MCF 10A (cell line): ENCODE data around the gene MGAT4A. TPM values are rescaled to one million over a fixed set of nuclear protein-coding genes. Genes with fewer than 3 reads are reported as not detected.

Source experiments
- BruUV-seq: library from RNA; stranded (reverse); fragments of 400-500 nt; replicated peaks from 2 replicates; lab custom pipeline; 2021; lab: Mats Ljungman, UMichigan
- CTCF ChIA-PET: fragments of 300-600 bp; sonication (Branson Sonifier 250); formaldehyde crosslinking; extraction: SDS; loops from one replicate; lab custom pipeline; 2021; ENCODE audit warnings: antibody characterized with exemption, inconsistent platforms; lab: Yijun Ruan, JAX
- POLR2A ChIA-PET: fragments of 300-600, 350-650 bp; sonication (Branson Sonifier 250); formaldehyde crosslinking; extraction: SDS; loops from one replicate; lab custom pipeline; 2020; ENCODE audit warnings: antibody characterized with exemption, inconsistent platforms; lab: Yijun Ruan, JAX
- DNase-seq: peaks from one replicate; pipeline ENCODE4 v3.0.0-alpha.2; 2018; ENCODE audit not compliant: unreplicated experiment
- H3K27ac Mint-ChIP-seq: one replicate; pipeline ENCODE4 v1.8.0; 2022; ENCODE audit warnings: mild to moderate bottlenecking, low read depth, mixed read lengths; ENCODE audit not compliant: unreplicated experiment
- H3K27me3 Mint-ChIP-seq: one replicate; pipeline ENCODE4 v1.8.0; 2022; ENCODE audit warnings: mixed read lengths; ENCODE audit not compliant: insufficient read depth, unreplicated experiment
- H3K36me3 Mint-ChIP-seq: one replicate; pipeline ENCODE4 v1.8.0; 2022; ENCODE audit warnings: mild to moderate bottlenecking, moderate library complexity, mixed read lengths; ENCODE audit not compliant: insufficient read depth, unreplicated experiment
- H3K4me1 Mint-ChIP-seq: one replicate; pipeline ENCODE4 v1.8.0; 2022; ENCODE audit warnings: mixed read lengths; ENCODE audit not compliant: insufficient read depth, unreplicated experiment
- H3K4me3 Mint-ChIP-seq: one replicate; pipeline ENCODE4 v1.8.0; 2022; ENCODE audit warnings: mild to moderate bottlenecking, moderate library complexity, mixed read lengths; ENCODE audit not compliant: unreplicated experiment
- H3K9me3 Mint-ChIP-seq: one replicate; pipeline ENCODE4 v1.8.0; 2022; ENCODE audit warnings: mixed read lengths; ENCODE audit not compliant: unreplicated experiment
- intact Hi-C: fragments of 100-400 bp; cut with micrococcal nuclease; formaldehyde crosslinking; loops from 2 replicates; pipeline ENCODE4 v1.14.1; 2022
- total RNA-seq: library from RNA; stranded (reverse); gene quantifications from 2 replicates; pipeline ENCODE4 v1.2.3, GENCODE V29; 2022
- TF ChIP-seq, protein P1 (sequence below): fragments of 200-600 bp; IDR thresholded peaks from one replicate; pipeline ENCODE4 v1.8.0; 2022; ENCODE audit warnings: antibody characterized with exemption, mild to moderate bottlenecking; ENCODE audit not compliant: unreplicated experiment

Gene MGAT4A
- total RNA-seq, 1 experiment from 2014 or later: 3.7 TPM

DNA sequence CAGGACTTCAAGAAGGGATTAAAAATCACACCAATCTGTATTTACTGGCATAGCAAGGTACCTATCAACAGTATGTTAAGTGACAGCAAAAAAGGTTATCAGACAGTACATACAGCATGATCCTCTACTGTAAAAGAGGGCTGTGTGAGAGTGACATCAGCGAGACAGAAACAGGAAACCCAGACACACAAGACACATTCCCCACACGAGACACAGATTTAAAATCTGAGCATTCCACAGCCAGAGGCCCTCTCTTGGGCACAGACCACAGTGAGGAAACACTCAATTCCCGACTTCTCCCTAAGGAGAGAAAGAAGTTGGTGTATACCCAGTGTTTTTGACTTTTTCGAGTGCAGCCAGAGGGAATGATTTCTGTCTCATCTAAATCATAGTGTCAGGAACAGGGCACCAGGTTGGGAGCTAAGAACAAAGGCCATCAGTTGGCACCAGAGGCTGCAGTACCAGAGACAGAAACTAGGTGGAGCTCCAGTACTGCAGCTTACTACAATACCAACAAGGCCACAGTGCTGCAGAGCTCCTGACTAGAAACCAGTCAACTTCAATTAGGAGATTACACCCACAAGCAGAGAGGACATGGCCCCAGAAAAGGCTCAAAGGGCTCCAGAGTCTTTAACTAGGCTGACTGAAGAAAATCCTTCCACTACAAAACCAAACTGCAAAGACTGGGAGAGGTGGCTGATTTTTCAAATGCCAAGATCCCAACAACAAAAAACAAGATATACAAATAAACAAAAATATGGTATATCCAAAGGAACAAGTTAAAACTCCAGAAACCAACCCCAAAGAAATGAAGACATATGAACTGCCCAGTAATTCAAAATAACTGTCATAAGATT, 81.6 kb downstream of the MGAT4A start:
- BruUV-seq: no TSS peak
- Mint-ChIP-seq H3K4me3 (no peak overlapping the region), H3K9me3 (no peaks in the 10 kb centered on the region), H3K36me3 (no peaks in the 10 kb centered on the region), H3K27ac (no peak overlapping the region), H3K4me1 (no peaks in the 10 kb centered on the region), H3K27me3 (no peaks in the 10 kb centered on the region)
- TF ChIP-seq, protein P1, sequence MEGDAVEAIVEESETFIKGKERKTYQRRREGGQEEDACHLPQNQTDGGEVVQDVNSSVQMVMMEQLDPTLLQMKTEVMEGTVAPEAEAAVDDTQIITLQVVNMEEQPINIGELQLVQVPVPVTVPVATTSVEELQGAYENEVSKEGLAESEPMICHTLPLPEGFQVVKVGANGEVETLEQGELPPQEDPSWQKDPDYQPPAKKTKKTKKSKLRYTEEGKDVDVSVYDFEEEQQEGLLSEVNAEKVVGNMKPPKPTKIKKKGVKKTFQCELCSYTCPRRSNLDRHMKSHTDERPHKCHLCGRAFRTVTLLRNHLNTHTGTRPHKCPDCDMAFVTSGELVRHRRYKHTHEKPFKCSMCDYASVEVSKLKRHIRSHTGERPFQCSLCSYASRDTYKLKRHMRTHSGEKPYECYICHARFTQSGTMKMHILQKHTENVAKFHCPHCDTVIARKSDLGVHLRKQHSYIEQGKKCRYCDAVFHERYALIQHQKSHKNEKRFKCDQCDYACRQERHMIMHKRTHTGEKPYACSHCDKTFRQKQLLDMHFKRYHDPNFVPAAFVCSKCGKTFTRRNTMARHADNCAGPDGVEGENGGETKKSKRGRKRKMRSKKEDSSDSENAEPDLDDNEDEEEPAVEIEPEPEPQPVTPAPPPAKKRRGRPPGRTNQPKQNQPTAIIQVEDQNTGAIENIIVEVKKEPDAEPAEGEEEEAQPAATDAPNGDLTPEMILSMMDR: peak; percentile 97
- ChIA-PET CTCF (interaction anchor here (0.6 to 2.9 kb wide), 42 partner anchors 9 to 815 kb away, joined by 3 to 40 read pairs (median 3); partner anchors contain the start of gene MGAT4A), POLR2A (interaction anchor here (0.7 to 1.6 kb wide), 7 partner anchors 40 to 1780 kb away, joined by 3 to 15 read pairs (median 4); partner anchors contain the start of gene MGAT4A)
- peak; percentile 80 for DNase-seq
- intact Hi-C loops: loop anchor here (1.0 to 10.0 kb wide), 6 partner anchors 188 to 843 kb away; partner anchors contain the start of genes CRACDL and REV1

DNA sequence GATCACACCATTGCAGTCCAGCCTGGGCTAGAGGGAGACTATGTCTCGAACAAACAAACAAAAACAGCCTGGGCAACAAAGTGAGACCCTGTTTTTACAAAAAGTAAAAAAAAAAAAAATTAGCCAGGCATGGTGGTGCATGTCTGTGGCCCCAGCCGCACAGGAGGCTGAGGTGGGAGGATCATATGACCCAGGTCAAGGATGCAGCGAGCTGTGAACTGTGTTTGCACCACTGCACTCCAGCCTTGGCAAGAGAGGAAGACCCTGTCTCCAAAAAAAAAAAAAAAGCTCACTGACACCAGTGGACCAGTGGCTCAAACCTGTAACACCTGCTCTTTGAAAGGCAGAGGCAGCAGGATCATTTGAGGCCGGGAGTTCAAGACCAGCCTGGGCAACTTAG, 82.5 kb downstream of the MGAT4A start:
- CTCF ChIA-PET: interaction anchor here (0.6 to 2.9 kb wide), 14 partner anchors 15 to 815 kb away, joined by 3 to 40 read pairs (median 3); no protein-coding TSS in a partner anchor

GRCh38 chr2:98647636-98648035, 83.3 kb downstream of the MGAT4A start:
- no TSS peak for BruUV-seq
- no peaks in the 10 kb centered on the region for H3K36me3 Mint-ChIP-seq
- H3K9me3 Mint-ChIP-seq: no peaks in the 10 kb centered on the region
- POLR2A ChIA-PET: interaction anchor here (1.6 kb wide), 1 partner anchor 39 kb away, joined by 3 read pairs; no protein-coding TSS in a partner anchor
- CTCF ChIA-PET: interaction anchor here (0.6 to 2.9 kb wide), 6 partner anchors 13 to 420 kb away, joined by 3 to 40 read pairs (median 4); no protein-coding TSS in a partner anchor
- no peaks in the 10 kb centered on the region for H3K27me3 Mint-ChIP-seq
- no peak overlapping the region for H3K4me3 Mint-ChIP-seq
- TF ChIP-seq, protein P1: no peak
- intact Hi-C loops: loop anchor here (2.0 to 10.0 kb wide), 4 partner anchors 235 to 845 kb away; partner anchors contain the start of genes CRACDL and REV1
- peak; percentile 10 for DNase-seq
- H3K27ac Mint-ChIP-seq: no peak overlapping the region
- H3K4me1 Mint-ChIP-seq: no peaks in the 10 kb centered on the region

More for the DNA sequence above, 82.5 kb downstream of the MGAT4A start:
- no peaks in the 10 kb centered on the region for H3K9me3 Mint-ChIP-seq
- POLR2A ChIA-PET: interaction anchor here (1.6 kb wide), 2 partner anchors 39 to 418 kb away, joined by 3 to 15 read pairs; no protein-coding TSS in a partner anchor
- no TSS peak for BruUV-seq
- no peak overlapping the region for H3K4me3 Mint-ChIP-seq
- TF ChIP-seq, protein P1: no peak
- H3K27me3 Mint-ChIP-seq: no peaks in the 10 kb centered on the region
- no peak overlapping the region for H3K27ac Mint-ChIP-seq
- no peaks in the 10 kb centered on the region for H3K4me1 Mint-ChIP-seq
- no peak for DNase-seq
- intact Hi-C loops: loop anchor here (2.0 to 10.0 kb wide), 4 partner anchors 236 to 844 kb away; partner anchors contain the start of genes CRACDL and REV1
- no peaks in the 10 kb centered on the region for H3K36me3 Mint-ChIP-seq
